H1 (cell line): ENCODE measurements around the gene ATG7. TPM values are rescaled to one million over a fixed set of nuclear protein-coding genes. Genes with fewer than 3 reads are reported as not detected.

Experiments
- EGR1 ChIP-seq: IDR thresholded peaks from 2 replicates; pipeline ENCODE4 v1.6.1; 2011; ENCODE audit warnings: low read depth, low read length, borderline replicate concordance
- POLR2AphosphoS5 ChIP-seq: IDR thresholded peaks from 2 replicates; pipeline ENCODE4 v1.6.1; 2011; ENCODE audit warnings: low read depth, low read length
- polyA plus RNA-seq, 7 experiments: library from polyadenylated mRNA; depleted of rRNA in 3 of 7; stranded (reverse) in 5 of 7; unstranded in 2 of 7; fragments of >200 nt in 5 of 7; fragments of 200-250 nt in 2 of 7; gene quantifications; 1 replicate in 5 of 7; 2 replicates in 1 of 7; 4 replicates in 1 of 7; pipeline versions ENCODE4 v1.2.1 to v1.2.3, GENCODE V29; 2011 to 2013; ENCODE audit warnings: missing spikeins in 2 of 7, mixed read lengths in 2 of 7
- total RNA-seq: library from RNA; stranded (reverse); fragmentation: NEBNext Ultra II Directional; extraction: Animal tissue kit (Norgen Biotek cat#: 25700); gene quantifications from 2 replicates; pipeline ENCODE4 v1.2.1, GENCODE V29; 2021
- TF ChIP-seq, protein P1 (sequence below): fragments of 300-600 bp; sonication (generic); IDR thresholded peaks from 2 replicates; pipeline ENCODE4 v1.7.1; 2012; ENCODE audit warnings: low read length, moderate library complexity, mild to moderate bottlenecking, inconsistent platforms; ENCODE audit not compliant: insufficient replicate concordance

Gene ATG7
- total and polyA plus RNA-seq, 2 of the 8 experiments (the other 6 are each of a cell fraction or from before 2014, with no cell fraction given) = 15.0 to 19.1 TPM

GRCh38 chr3:11239796-11240195, 32.4 kb upstream of the ATG7 start (continued):
- TF ChIP-seq, protein P1, sequence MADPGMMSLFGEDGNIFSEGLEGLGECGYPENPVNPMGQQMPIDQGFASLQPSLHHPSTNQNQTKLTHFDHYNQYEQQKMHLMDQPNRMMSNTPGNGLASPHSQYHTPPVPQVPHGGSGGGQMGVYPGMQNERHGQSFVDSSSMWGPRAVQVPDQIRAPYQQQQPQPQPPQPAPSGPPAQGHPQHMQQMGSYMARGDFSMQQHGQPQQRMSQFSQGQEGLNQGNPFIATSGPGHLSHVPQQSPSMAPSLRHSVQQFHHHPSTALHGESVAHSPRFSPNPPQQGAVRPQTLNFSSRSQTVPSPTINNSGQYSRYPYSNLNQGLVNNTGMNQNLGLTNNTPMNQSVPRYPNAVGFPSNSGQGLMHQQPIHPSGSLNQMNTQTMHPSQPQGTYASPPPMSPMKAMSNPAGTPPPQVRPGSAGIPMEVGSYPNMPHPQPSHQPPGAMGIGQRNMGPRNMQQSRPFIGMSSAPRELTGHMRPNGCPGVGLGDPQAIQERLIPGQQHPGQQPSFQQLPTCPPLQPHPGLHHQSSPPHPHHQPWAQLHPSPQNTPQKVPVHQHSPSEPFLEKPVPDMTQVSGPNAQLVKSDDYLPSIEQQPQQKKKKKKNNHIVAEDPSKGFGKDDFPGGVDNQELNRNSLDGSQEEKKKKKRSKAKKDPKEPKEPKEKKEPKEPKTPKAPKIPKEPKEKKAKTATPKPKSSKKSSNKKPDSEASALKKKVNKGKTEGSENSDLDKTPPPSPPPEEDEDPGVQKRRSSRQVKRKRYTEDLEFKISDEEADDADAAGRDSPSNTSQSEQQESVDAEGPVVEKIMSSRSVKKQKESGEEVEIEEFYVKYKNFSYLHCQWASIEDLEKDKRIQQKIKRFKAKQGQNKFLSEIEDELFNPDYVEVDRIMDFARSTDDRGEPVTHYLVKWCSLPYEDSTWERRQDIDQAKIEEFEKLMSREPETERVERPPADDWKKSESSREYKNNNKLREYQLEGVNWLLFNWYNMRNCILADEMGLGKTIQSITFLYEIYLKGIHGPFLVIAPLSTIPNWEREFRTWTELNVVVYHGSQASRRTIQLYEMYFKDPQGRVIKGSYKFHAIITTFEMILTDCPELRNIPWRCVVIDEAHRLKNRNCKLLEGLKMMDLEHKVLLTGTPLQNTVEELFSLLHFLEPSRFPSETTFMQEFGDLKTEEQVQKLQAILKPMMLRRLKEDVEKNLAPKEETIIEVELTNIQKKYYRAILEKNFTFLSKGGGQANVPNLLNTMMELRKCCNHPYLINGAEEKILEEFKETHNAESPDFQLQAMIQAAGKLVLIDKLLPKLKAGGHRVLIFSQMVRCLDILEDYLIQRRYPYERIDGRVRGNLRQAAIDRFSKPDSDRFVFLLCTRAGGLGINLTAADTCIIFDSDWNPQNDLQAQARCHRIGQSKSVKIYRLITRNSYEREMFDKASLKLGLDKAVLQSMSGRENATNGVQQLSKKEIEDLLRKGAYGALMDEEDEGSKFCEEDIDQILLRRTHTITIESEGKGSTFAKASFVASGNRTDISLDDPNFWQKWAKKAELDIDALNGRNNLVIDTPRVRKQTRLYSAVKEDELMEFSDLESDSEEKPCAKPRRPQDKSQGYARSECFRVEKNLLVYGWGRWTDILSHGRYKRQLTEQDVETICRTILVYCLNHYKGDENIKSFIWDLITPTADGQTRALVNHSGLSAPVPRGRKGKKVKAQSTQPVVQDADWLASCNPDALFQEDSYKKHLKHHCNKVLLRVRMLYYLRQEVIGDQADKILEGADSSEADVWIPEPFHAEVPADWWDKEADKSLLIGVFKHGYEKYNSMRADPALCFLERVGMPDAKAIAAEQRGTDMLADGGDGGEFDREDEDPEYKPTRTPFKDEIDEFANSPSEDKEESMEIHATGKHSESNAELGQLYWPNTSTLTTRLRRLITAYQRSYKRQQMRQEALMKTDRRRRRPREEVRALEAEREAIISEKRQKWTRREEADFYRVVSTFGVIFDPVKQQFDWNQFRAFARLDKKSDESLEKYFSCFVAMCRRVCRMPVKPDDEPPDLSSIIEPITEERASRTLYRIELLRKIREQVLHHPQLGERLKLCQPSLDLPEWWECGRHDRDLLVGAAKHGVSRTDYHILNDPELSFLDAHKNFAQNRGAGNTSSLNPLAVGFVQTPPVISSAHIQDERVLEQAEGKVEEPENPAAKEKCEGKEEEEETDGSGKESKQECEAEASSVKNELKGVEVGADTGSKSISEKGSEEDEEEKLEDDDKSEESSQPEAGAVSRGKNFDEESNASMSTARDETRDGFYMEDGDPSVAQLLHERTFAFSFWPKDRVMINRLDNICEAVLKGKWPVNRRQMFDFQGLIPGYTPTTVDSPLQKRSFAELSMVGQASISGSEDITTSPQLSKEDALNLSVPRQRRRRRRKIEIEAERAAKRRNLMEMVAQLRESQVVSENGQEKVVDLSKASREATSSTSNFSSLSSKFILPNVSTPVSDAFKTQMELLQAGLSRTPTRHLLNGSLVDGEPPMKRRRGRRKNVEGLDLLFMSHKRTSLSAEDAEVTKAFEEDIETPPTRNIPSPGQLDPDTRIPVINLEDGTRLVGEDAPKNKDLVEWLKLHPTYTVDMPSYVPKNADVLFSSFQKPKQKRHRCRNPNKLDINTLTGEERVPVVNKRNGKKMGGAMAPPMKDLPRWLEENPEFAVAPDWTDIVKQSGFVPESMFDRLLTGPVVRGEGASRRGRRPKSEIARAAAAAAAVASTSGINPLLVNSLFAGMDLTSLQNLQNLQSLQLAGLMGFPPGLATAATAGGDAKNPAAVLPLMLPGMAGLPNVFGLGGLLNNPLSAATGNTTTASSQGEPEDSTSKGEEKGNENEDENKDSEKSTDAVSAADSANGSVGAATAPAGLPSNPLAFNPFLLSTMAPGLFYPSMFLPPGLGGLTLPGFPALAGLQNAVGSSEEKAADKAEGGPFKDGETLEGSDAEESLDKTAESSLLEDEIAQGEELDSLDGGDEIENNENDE = no peak
- TF ChIP-seq EGR1 = no peak
- no peak for TF ChIP-seq POLR2AphosphoS5
